WI38 (cell line): Measurements from ENCODE around the gene DEFB114.

Experiments
- H3K4me3 ChIP-seq: 2 replicates; pipeline ENCODE4 v1.5.1; 2011; ENCODE audit warnings: low read depth, mild to moderate bottlenecking, control low read depth, low read length
- CTCF ChIP-seq: IDR thresholded peaks from 2 replicates; pipeline ENCODE4 v1.5.1; 2012; ENCODE audit warnings: low read depth, mild to moderate bottlenecking, control low read depth, low read length

The DEFB114 gene

GRCh38 chr6:49982046-49982445 lies 18.1 kb upstream of the DEFB114 start:
- no peak for TF ChIP-seq CTCF

GRCh38 chr6:49980898-49981297 lies 16.9 kb upstream of the DEFB114 start:
- H3K4me3 ChIP-seq, result no peak overlapping the region
- TF ChIP-seq CTCF, result no peak

More at GRCh38 chr6:49982046-49982445, 18.1 kb upstream of the DEFB114 start:
- H3K4me3 ChIP-seq, result no peak overlapping the region

- H3K4me3 ChIP-seq, result no peak overlapping the region
- TF ChIP-seq CTCF, result no peak
Observed at GRCh38 chr6:49979584-49979983, 15.6 kb upstream of the DEFB114 start.

GRCh38 chr6:49978332-49979226 lies 14.6 kb upstream of the DEFB114 start:
- H3K4me3 ChIP-seq, result no peak overlapping the region
- no peak for TF ChIP-seq CTCF

- H3K4me3 ChIP-seq, result no peak within 1 kb of the TSS
- TF ChIP-seq CTCF, result no peak
Observed at GRCh38 chr6:49969605-49970004, 5.6 kb upstream of the DEFB114 start, which contains the start of gene DEFB113. DEFB113 (minus strand) TSS chr6:49969625; CDS start chr6:49969625, 0 bp downstream.

- TF ChIP-seq CTCF, result no peak
- no peak overlapping the region for H3K4me3 ChIP-seq
Observed at GRCh38 chr6:49966823-49967222, 2.9 kb upstream of the DEFB114 start.

GRCh38 chr6:49966334-49966733 lies 2.4 kb upstream of the DEFB114 start:
- no peak for TF ChIP-seq CTCF
- no peak overlapping the region for H3K4me3 ChIP-seq
